IMR-90 (cell line): ENCODE data around the gene XPO4. TPM values are rescaled to one million over a fixed set of nuclear protein-coding genes. Genes with fewer than 3 reads are reported as not detected.

ENCODE experiments used
- ATAC-seq: fragments of 200-7000 bp; cut with Tn5 transposase; 2 replicates; pipeline ENCODE4 v1.9.1; 2020; ENCODE audit warnings: low read depth, mild to moderate bottlenecking, moderate library complexity
- BruUV-seq: library from RNA; stranded (reverse); fragments of 400-500 nt; replicated peaks from 2 replicates; lab custom pipeline; 2021; lab: Mats Ljungman, UMichigan
- CTCF ChIA-PET: fragments of 300-600 bp; formaldehyde crosslinking; extraction: SDS; loops from one replicate; lab custom pipeline; 2021; ENCODE audit warnings: antibody characterized with exemption; lab: Yijun Ruan, JAX
- POLR2A ChIA-PET: fragments of 300-600 bp; sonication (Branson Sonifier 250); formaldehyde crosslinking; loops from one replicate; lab custom pipeline; 2022; ENCODE audit warnings: antibody characterized with exemption; ENCODE audit not compliant: unreplicated experiment; lab: Charles Lee
- DNase-seq: peaks from one replicate; pipeline ENCODE4 v3.0.0; 2013
- H2AFZ ChIP-seq: replicated peaks from 2 replicates; pipeline ENCODE3; 2013; ENCODE audit warnings: low read length, mild to moderate bottlenecking; ENCODE audit not compliant: poor library complexity
- H2AK5ac ChIP-seq: 2 replicates; pipeline ENCODE4 v1.6.1; 2013; ENCODE audit warnings: low read depth, low read length, inconsistent platforms
- H2AK9ac ChIP-seq: replicated peaks from 2 replicates; pipeline ENCODE3; 2013; ENCODE audit warnings: mild to moderate bottlenecking, low read depth, low read length, moderate library complexity; ENCODE audit not compliant: poor library complexity
- H2BK120ac ChIP-seq: 2 replicates; pipeline ENCODE4 v1.6.1; 2013; ENCODE audit warnings: low read depth, low read length, inconsistent platforms
- H2BK15ac ChIP-seq: 3 replicates; pipeline ENCODE4 v1.6.1; 2013; ENCODE audit warnings: low read depth, low read length, inconsistent platforms
- H2BK20ac ChIP-seq: 2 replicates; pipeline ENCODE4 v1.6.1; 2013; ENCODE audit warnings: low read depth, mild to moderate bottlenecking, inconsistent platforms, low read length, moderate library complexity
- H2BK5ac ChIP-seq: 2 replicates; pipeline ENCODE4 v1.6.1; 2013; ENCODE audit warnings: mild to moderate bottlenecking, low read depth, low read length, inconsistent platforms; ENCODE audit not compliant: poor library complexity, severe bottlenecking
- H3K14ac ChIP-seq: replicated peaks from 2 replicates; pipeline ENCODE4 v1.6.1; 2013; ENCODE audit warnings: low read depth, low read length, inconsistent platforms
- H3K18ac ChIP-seq: 2 replicates; pipeline ENCODE4 v1.6.1; 2013; ENCODE audit warnings: low read depth, low read length, control low read depth
- H3K23ac ChIP-seq: 2 replicates; pipeline ENCODE4 v1.6.1; 2013; ENCODE audit warnings: low read depth, low read length, inconsistent platforms
- H3K27ac ChIP-seq: 2 replicates; pipeline ENCODE4 v1.5.1; 2013; ENCODE audit warnings: mild to moderate bottlenecking, control low read depth, low read length; ENCODE audit not compliant: insufficient read depth
- H3K27me3 ChIP-seq: 2 replicates; pipeline ENCODE4 v1.6.1; 2013; ENCODE audit warnings: low read length; ENCODE audit not compliant: control insufficient read depth, insufficient read depth
- H3K36me3 ChIP-seq: 2 replicates; pipeline ENCODE4 v1.6.1; 2013; ENCODE audit warnings: low read length, mixed read lengths; ENCODE audit not compliant: control insufficient read depth, insufficient read depth
- H3K4ac ChIP-seq: 2 replicates; pipeline ENCODE4 v1.6.1; 2013; ENCODE audit warnings: low read depth, low read length, inconsistent platforms
- H3K4me1 ChIP-seq: 2 replicates; pipeline ENCODE4 v1.6.1; 2013; ENCODE audit warnings: low read length, mixed read lengths; ENCODE audit not compliant: control insufficient read depth, insufficient read depth
- H3K4me2 ChIP-seq: 2 replicates; pipeline ENCODE4 v1.6.1; 2013; ENCODE audit warnings: low read depth, mild to moderate bottlenecking, control low read depth, low read length, moderate library complexity
- H3K4me3 ChIP-seq: 2 replicates; pipeline ENCODE4 v1.5.1; 2013; ENCODE audit warnings: low read depth, mild to moderate bottlenecking, control low read depth, low read length, moderate library complexity; ENCODE audit not compliant: insufficient read depth
- H3K56ac ChIP-seq: 2 replicates; pipeline ENCODE4 v1.6.1; 2013; ENCODE audit warnings: low read length, inconsistent platforms; ENCODE audit not compliant: insufficient read depth; ENCODE audit errors: extremely low read depth
- H3K79me1 ChIP-seq, 2 experiments: 2 replicates each; pipeline ENCODE4 v1.6.1; 2013; ENCODE audit warnings: low read length in 2 of 2, inconsistent platforms in 1 of 2, low read depth in 1 of 2
- H3K9ac ChIP-seq: 2 replicates; pipeline ENCODE4 v1.6.1; 2013; ENCODE audit warnings: low read depth, low read length, control low read depth
- H3K9me1 ChIP-seq: 2 replicates; pipeline ENCODE4 v1.6.1; 2013; ENCODE audit warnings: low read length, inconsistent platforms; ENCODE audit not compliant: insufficient read depth
- H3K9me3 ChIP-seq: 2 replicates; pipeline ENCODE4 v1.6.1; 2013; ENCODE audit warnings: low read length; ENCODE audit not compliant: control insufficient read depth, insufficient read depth
- H4K20me1 ChIP-seq: 2 replicates; pipeline ENCODE4 v1.6.1; 2013; ENCODE audit warnings: low read length, inconsistent platforms; ENCODE audit not compliant: insufficient read depth
- H4K5ac ChIP-seq: 2 replicates; pipeline ENCODE4 v1.6.1; 2013; ENCODE audit warnings: mild to moderate bottlenecking, low read depth, low read length, control low read depth
- H4K8ac ChIP-seq, 2 experiments: 2 replicates each; pipeline ENCODE4 v1.6.1; 2013; ENCODE audit warnings: low read depth in 2 of 2, low read length in 2 of 2, control low read depth in 1 of 2, inconsistent platforms in 1 of 2
- H4K91ac ChIP-seq: 2 replicates; pipeline ENCODE4 v1.6.1; 2013; ENCODE audit warnings: low read depth, low read length, inconsistent platforms; ENCODE audit not compliant: insufficient read depth
- CEBPB ChIP-seq: IDR thresholded peaks from 2 replicates; pipeline ENCODE4 v1.6.1; 2012; ENCODE audit warnings: low read depth, low read length, improper control_type of control experiment
- CHD1 ChIP-seq: IDR thresholded peaks from 2 replicates; pipeline ENCODE4 v1.6.1; 2012; ENCODE audit warnings: low read depth, low read length, improper control_type of control experiment
- ELK1 ChIP-seq: fragments of 150-350 bp; IDR thresholded peaks from 2 replicates; pipeline ENCODE4 v1.6.1; 2016; ENCODE audit warnings: low read depth, mild to moderate bottlenecking, low read length, moderate library complexity, borderline replicate concordance
- MAZ ChIP-seq: IDR thresholded peaks from 2 replicates; pipeline ENCODE4 v1.6.1; 2012; ENCODE audit warnings: low read depth, mild to moderate bottlenecking, low read length, improper control_type of control experiment, moderate library complexity, borderline replicate concordance
- MXI1 ChIP-seq: IDR thresholded peaks from 2 replicates; pipeline ENCODE4 v1.6.1; 2012; ENCODE audit warnings: low read depth, mild to moderate bottlenecking, low read length, moderate library complexity, borderline replicate concordance
- NFE2L2 ChIP-seq: fragments of 150-350 bp; IDR thresholded peaks from 2 replicates; pipeline ENCODE4 v1.6.1; 2016; ENCODE audit warnings: low read depth, mild to moderate bottlenecking, low read length
- POLR2A ChIP-seq: IDR thresholded peaks from 2 replicates; pipeline ENCODE4 v1.6.1; 2012; ENCODE audit warnings: mild to moderate bottlenecking, low read depth, low read length
- SMC3 ChIP-seq: fragments of 150-350 bp; IDR thresholded peaks from 2 replicates; pipeline ENCODE4 v1.6.1; 2016; ENCODE audit warnings: low read depth, mild to moderate bottlenecking, antibody characterized with exemption, low read length, moderate library complexity
- WGBS, 2 experiments: methylation state at CpG; one replicate each; pipeline versions ENCODE4 v1.1.5 to v1.1.7; 2013; ENCODE audit warnings: missing lambda C conversion rate in 2 of 2; ENCODE audit not compliant: insufficient read length in 1 of 2; ENCODE audit errors: extremely low coverage in 2 of 2; 5-methylcytosine and 5-hydroxymethylcytosine counted together
- dilution Hi-C: fragments of 300-500 bp; cut with HindIII; formaldehyde crosslinking; loops from one replicate; pipeline ENCODE4 v1.14.3; 2018; ENCODE audit warnings: low sequenced_read_pairs; ENCODE audit not compliant: unreplicated experiment
- in situ Hi-C: fragments of 300-500 bp; cut with MboI; formaldehyde crosslinking; loops from 3 replicates; pipeline ENCODE4 v1.14.3; 2019; ENCODE audit warnings: low sequenced_read_pairs, inconsistent platforms, mixed read lengths
- intact Hi-C: fragments of 100-400 bp; cut with micrococcal nuclease; formaldehyde crosslinking; loops from 2 replicates; pipeline ENCODE4 v1.10.0; 2022
- polyA plus RNA-seq, 3 experiments: library from polyadenylated mRNA; depleted of rRNA; stranded (reverse); fragments of >200 nt; gene quantifications; 2 replicates each; pipeline ENCODE4 v1.2.3, GENCODE V29; 2012; ENCODE audit warnings: low replicate concordance in 1 of 3
- total RNA-seq: library from RNA; depleted of rRNA; stranded (reverse); fragments of >200 nt; gene quantifications from 2 replicates; pipeline ENCODE4 v1.2.3, GENCODE V29; 2012
- TF ChIP-seq, protein P1 (sequence below): conservative IDR thresholded peaks from 2 replicates; pipeline ENCODE4 v1.5.1; 2012; ENCODE audit warnings: mild to moderate bottlenecking, low read depth, low read length, improper control_type of control experiment

XPO4 gene
- total and polyA plus RNA-seq, 2 of the 4 experiments (the other 2 are of a cell fraction) = 5.0 to 21.1 TPM

DNA sequence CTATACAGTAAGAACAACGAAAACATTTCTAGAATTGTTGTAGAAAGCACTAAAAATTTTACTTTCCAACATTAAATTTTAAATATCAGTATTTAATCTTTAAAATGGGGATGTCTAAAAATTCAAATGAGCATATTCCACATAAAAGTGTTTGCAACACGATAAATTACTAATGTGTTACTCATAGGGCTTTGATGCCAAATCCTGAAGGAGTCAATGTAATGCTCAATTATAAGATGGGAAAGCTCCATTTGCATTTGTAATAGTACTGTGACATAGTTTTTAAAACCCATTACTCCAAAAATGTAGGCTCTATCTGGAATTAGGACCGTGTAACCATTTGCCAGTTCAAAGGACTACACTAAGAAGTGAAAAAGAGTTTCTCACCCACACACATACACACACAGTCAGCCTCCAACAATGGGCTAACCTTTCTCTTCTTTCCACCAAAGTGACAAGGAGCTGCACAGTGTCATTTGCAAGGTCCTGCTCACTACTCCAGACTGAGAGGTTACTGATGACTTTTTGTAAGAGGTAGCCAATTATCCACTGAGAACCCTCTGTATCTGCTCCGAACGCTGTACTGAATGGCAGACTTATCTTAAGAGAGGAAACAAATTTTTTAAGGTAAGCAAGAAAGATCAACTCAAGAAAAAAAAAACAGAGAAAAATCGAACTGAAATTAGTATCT, 102.7 kb downstream of the XPO4 start:
- Histone ChIP-seq H2AK5ac (no peak overlapping the region), H4K20me1 (no peaks in the 10 kb centered on the region; the same call in 1 of the 2 replicates), H3K56ac (no peak overlapping the region), H3K9me1 (peaks cover 8% of the 10 kb centered on the region), H3K27me3 (no peaks in the 10 kb centered on the region), H2BK15ac (no peak overlapping the region), H3K18ac (no peak overlapping the region), H3K79me1 (peaks cover 0 to 5% of the 10 kb centered on the region in 2 experiments; a peak in 3 of 4 replicates), H3K4ac (no peak overlapping the region), H3K27ac (no peak overlapping the region), H4K8ac (no peak overlapping the region), H2AFZ (no peak overlapping the region), H4K5ac (no peak overlapping the region), H3K36me3 (peaks cover 8% of the 10 kb centered on the region), H2AK9ac (no peak overlapping the region), H3K4me2 (no peak overlapping the region), H3K9ac (no peak overlapping the region), H2BK5ac (no peak overlapping the region), H3K23ac (no peak overlapping the region), H2BK20ac (no peak overlapping the region), H3K9me3 (no peaks in the 10 kb centered on the region), H4K91ac (no peak overlapping the region), H3K4me1 (peaks cover 6% of the 10 kb centered on the region), H2BK120ac (no peak overlapping the region), H3K14ac (no peak overlapping the region), H3K4me3 (no peak overlapping the region)
- in situ Hi-C loops = no loop called here
- no CpG with 5 or more reads among the region's 6 CpGs for WGBS, 2 experiments
- CTCF ChIA-PET = no interaction called here
- dilution Hi-C loops = no loop called here
- intact Hi-C loops = no loop called here
- POLR2A ChIA-PET = no interaction called here
- TF ChIP-seq CEBPB = no peak
- no peak for TF ChIP-seq NFE2L2
- no peak for TF ChIP-seq MAZ
- TF ChIP-seq, protein P1, sequence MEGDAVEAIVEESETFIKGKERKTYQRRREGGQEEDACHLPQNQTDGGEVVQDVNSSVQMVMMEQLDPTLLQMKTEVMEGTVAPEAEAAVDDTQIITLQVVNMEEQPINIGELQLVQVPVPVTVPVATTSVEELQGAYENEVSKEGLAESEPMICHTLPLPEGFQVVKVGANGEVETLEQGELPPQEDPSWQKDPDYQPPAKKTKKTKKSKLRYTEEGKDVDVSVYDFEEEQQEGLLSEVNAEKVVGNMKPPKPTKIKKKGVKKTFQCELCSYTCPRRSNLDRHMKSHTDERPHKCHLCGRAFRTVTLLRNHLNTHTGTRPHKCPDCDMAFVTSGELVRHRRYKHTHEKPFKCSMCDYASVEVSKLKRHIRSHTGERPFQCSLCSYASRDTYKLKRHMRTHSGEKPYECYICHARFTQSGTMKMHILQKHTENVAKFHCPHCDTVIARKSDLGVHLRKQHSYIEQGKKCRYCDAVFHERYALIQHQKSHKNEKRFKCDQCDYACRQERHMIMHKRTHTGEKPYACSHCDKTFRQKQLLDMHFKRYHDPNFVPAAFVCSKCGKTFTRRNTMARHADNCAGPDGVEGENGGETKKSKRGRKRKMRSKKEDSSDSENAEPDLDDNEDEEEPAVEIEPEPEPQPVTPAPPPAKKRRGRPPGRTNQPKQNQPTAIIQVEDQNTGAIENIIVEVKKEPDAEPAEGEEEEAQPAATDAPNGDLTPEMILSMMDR = no peak
- TF ChIP-seq MXI1 = no peak
- no peak for TF ChIP-seq ELK1
- no peak for TF ChIP-seq SMC3
- TF ChIP-seq POLR2A = no peak
- TF ChIP-seq CHD1 = no peak
- no TSS peak for BruUV-seq
- ATAC-seq (no peak), DNase-seq (peak; percentile 32)
